Neural crest cell (in vitro differentiated cells): ENCODE measurements around the gene DPM3. TPM values are rescaled to one million over a fixed set of nuclear protein-coding genes. Genes with fewer than 3 reads are reported as not detected.

ENCODE experiments used
- DNase-seq: peaks from one replicate; pipeline ENCODE4 v3.0.0; 2021; ENCODE audit warnings: low read depth, mixed read lengths, low spot score
- H3K27ac Mint-ChIP-seq: one replicate; pipeline ENCODE4 v1.8.0; 2021; ENCODE audit warnings: mild to moderate bottlenecking, mixed read lengths; ENCODE audit not compliant: unreplicated experiment
- H3K27me3 Mint-ChIP-seq: 2 replicates; pipeline ENCODE4 v1.8.0; 2021; ENCODE audit warnings: low read depth, mild to moderate bottlenecking, mixed read lengths
- H3K36me3 Mint-ChIP-seq: 2 replicates; pipeline ENCODE4 v1.8.0; 2021; ENCODE audit warnings: low read depth, mild to moderate bottlenecking, mixed read lengths
- H3K4me1 Mint-ChIP-seq: 2 replicates; pipeline ENCODE4 v1.8.0; 2021; ENCODE audit warnings: mixed read lengths
- H3K4me3 Mint-ChIP-seq: one replicate; pipeline ENCODE4 v1.8.0; 2021; ENCODE audit warnings: mild to moderate bottlenecking, mixed read lengths
- H3K9me3 Mint-ChIP-seq: 2 replicates; pipeline ENCODE4 v1.8.0; 2021; ENCODE audit warnings: mixed read lengths
- CTCF ChIP-seq: fragments of 200-600 bp; sonication (generic); conservative IDR thresholded peaks from 2 replicates; pipeline ENCODE4 v1.5.0; 2021; ENCODE audit warnings: antibody characterized with exemption, mild to moderate bottlenecking
- total RNA-seq: library from RNA; stranded (reverse); gene quantifications from 2 replicates; pipeline ENCODE4 v1.2.1, GENCODE V29; 2021

DPM3 gene
- total RNA-seq, 1 donor from 2014 or later: 80.0 TPM

- peaks cover 5% of the 10 kb centered on the region for H3K27me3 Mint-ChIP-seq
- H3K27ac Mint-ChIP-seq: peak overlapping the region; percentile 43
- H3K36me3 Mint-ChIP-seq: peaks cover 4% of the 10 kb centered on the region
- TF ChIP-seq CTCF: no peak
- peaks cover 6% of the 10 kb centered on the region for H3K4me1 Mint-ChIP-seq
- no peaks in the 10 kb centered on the region for H3K9me3 Mint-ChIP-seq
- no peak for DNase-seq
- H3K4me3 Mint-ChIP-seq: no peak overlapping the region
Observed at GRCh38 chr1:155186067-155186793, 45.9 kb upstream of the DPM3 start.

- TF ChIP-seq CTCF: no peak
- H3K36me3 Mint-ChIP-seq: peaks cover 4% of the 10 kb centered on the region
- H3K4me1 Mint-ChIP-seq: peaks cover 6% of the 10 kb centered on the region
- H3K27ac Mint-ChIP-seq: no peak overlapping the region
- peaks cover 5% of the 10 kb centered on the region for H3K27me3 Mint-ChIP-seq
- no peaks in the 10 kb centered on the region for H3K9me3 Mint-ChIP-seq
- H3K4me3 Mint-ChIP-seq: no peak overlapping the region
- no peak for DNase-seq
Observed at GRCh38 chr1:155185783-155186066, 45.4 kb upstream of the DPM3 start.

GRCh38 chr1:155184835-155185782 is 44.8 kb upstream of the DPM3 start:
- TF ChIP-seq CTCF: no peak
- H3K9me3 Mint-ChIP-seq: no peaks in the 10 kb centered on the region
- H3K27ac Mint-ChIP-seq: no peak overlapping the region
- peaks cover 4% of the 10 kb centered on the region for H3K36me3 Mint-ChIP-seq
- H3K4me3 Mint-ChIP-seq: no peak overlapping the region
- DNase-seq: no peak
- peaks cover 5% of the 10 kb centered on the region for H3K27me3 Mint-ChIP-seq
- H3K4me1 Mint-ChIP-seq: peaks cover 6% of the 10 kb centered on the region

GRCh38 chr1:155184351-155184811 is 44.0 kb upstream of the DPM3 start:
- peaks cover 5% of the 10 kb centered on the region for H3K27me3 Mint-ChIP-seq
- H3K4me3 Mint-ChIP-seq: no peak overlapping the region
- DNase-seq: no peak
- no peak for TF ChIP-seq CTCF
- H3K36me3 Mint-ChIP-seq: peaks cover 4% of the 10 kb centered on the region
- peaks cover 6% of the 10 kb centered on the region for H3K4me1 Mint-ChIP-seq
- H3K9me3 Mint-ChIP-seq: no peaks in the 10 kb centered on the region
- no peak overlapping the region for H3K27ac Mint-ChIP-seq

- Mint-ChIP-seq H3K9me3 (no peaks in the 10 kb centered on the region), H3K27me3 (peaks cover 5% of the 10 kb centered on the region), H3K27ac (no peak overlapping the region), H3K36me3 (peaks cover 4% of the 10 kb centered on the region), H3K4me1 (peaks cover 9% of the 10 kb centered on the region), H3K4me3 (no peak overlapping the region)
- TF ChIP-seq CTCF: no peak
- DNase-seq: no peak
Observed at GRCh38 chr1:155183775-155184221, 43.5 kb upstream of the DPM3 start.
